Hepatocyte (in vitro differentiated cells): ENCODE measurements around the gene METAP1.

Experiments used
- CTCF ChIP-seq: fragments of 200-600 bp; sonication (generic); IDR thresholded peaks from 2 replicates; pipeline ENCODE4 v1.5.1; 2016; ENCODE audit warnings: antibody characterized with exemption, mild to moderate bottlenecking; ENCODE audit not compliant: poor library complexity
- EZH2 ChIP-seq: fragments of 200-600 bp; sonication (generic); IDR thresholded peaks from 2 replicates; pipeline ENCODE4 v1.6.1; 2016; ENCODE audit warnings: antibody characterized with exemption, mild to moderate bottlenecking, borderline replicate concordance

GRCh38 chr4:99021386-99021785, 25.9 kb downstream of the METAP1 start:
- no peak for TF ChIP-seq CTCF
- no peak for TF ChIP-seq EZH2
